K562 (cell line): ENCODE data around the gene FRK. TPM values are rescaled to one million over a fixed set of nuclear protein-coding genes. Genes with fewer than 3 reads are reported as not detected.

Experiments used
- ATAC-seq: fragments of 200-7000 bp; cut with Tn5 transposase; 3 replicates; pipeline ENCODE4 v1.9.1; 2020; ENCODE audit warnings: moderate library complexity
- BruUV-seq: library from RNA; stranded (reverse); fragments of 400-500 nt; replicated peaks from 2 replicates; lab custom pipeline; 2021; lab: Mats Ljungman, UMichigan
- CTCF ChIA-PET: fragments of 300-600 bp; formaldehyde crosslinking; extraction: SDS; loops from one replicate; lab custom pipeline; 2021; ENCODE audit warnings: low intra/inter-chr PET ratio; lab: Yijun Ruan, JAX
- POLR2A ChIA-PET: fragments of 300-600, 350-650 bp; sonication (Branson Sonifier 250); formaldehyde crosslinking; extraction: SDS; loops from one replicate; lab custom pipeline; 2021; ENCODE audit warnings: antibody characterized with exemption, inconsistent platforms; lab: Yijun Ruan, JAX
- DNase-seq, 4 experiments: peaks; one replicate each; pipeline versions ENCODE4 v3.0.0 to v3.0.0-alpha.2; 2011 to 2018; ENCODE audit warnings: low spot score in 3 of 4, mixed read lengths in 3 of 4; ENCODE audit errors: extremely low read depth in 1 of 4
- FAIRE-seq: peaks from 2 replicates; lab custom pipeline; 2011; peaks lifted over from hg19 to GRCh38; lab: Jason Lieb, UNC
- H2AFZ ChIP-seq: 2 replicates; pipeline ENCODE4 v1.6.0; 2011; ENCODE audit warnings: low read depth, low read length, control low read depth, inconsistent platforms
- H3K27ac ChIP-seq: fragments of 200-600 bp; 3 replicates; pipeline ENCODE4 v1.8.0; 2011; ENCODE audit warnings: low read depth, mild to moderate bottlenecking, control low read depth, inconsistent platforms, low read length, moderate library complexity, mixed read lengths; ENCODE audit errors: extremely low read depth
- H3K27me3 ChIP-seq, 2 experiments: fragments of 300-600 bp in 1 of 2; 2 replicates in 1 of 2; 3 replicates in 1 of 2; pipeline versions ENCODE4 v1.6.0 to v1.8.0; 2011; ENCODE audit warnings: inconsistent platforms in 2 of 2, low read length in 2 of 2, mild to moderate bottlenecking in 1 of 2, mixed read lengths in 1 of 2, moderate library complexity in 1 of 2; ENCODE audit not compliant: control insufficient read depth in 2 of 2, insufficient read depth in 2 of 2
- H3K36me3 ChIP-seq: fragments of 300-600 bp; 3 replicates; pipeline ENCODE4 v1.8.0; 2011; ENCODE audit warnings: mild to moderate bottlenecking, low read length, inconsistent platforms; ENCODE audit not compliant: control insufficient read depth, insufficient read depth
- H3K4me1 ChIP-seq, 2 experiments: fragments of 200-600 bp in 1 of 2; replicated peaks in 1 of 2; 2 replicates in 1 of 2; 3 replicates in 1 of 2; pipeline versions ENCODE4 v1.5.1 to v1.8.0; 2011; ENCODE audit warnings: inconsistent platforms in 2 of 2, low read length in 2 of 2, mild to moderate bottlenecking in 1 of 2, mixed read lengths in 1 of 2, moderate library complexity in 1 of 2; ENCODE audit not compliant: control insufficient read depth in 2 of 2, insufficient read depth in 2 of 2
- H3K4me2 ChIP-seq: 2 replicates; pipeline ENCODE4 v1.6.1; 2011; ENCODE audit warnings: low read length, control low read depth, inconsistent platforms, mixed read lengths; ENCODE audit not compliant: insufficient read depth
- H3K4me3 ChIP-seq: fragments of 200-600 bp; sonication (generic), shearing (Covaris generic); 2 replicates; pipeline ENCODE4 v1.5.1; 2016; ENCODE audit warnings: control low read depth, inconsistent platforms
- H3K79me2 ChIP-seq: fragments of 200-600 bp; 3 replicates; pipeline ENCODE4 v1.8.0; 2011; ENCODE audit warnings: low read length, inconsistent platforms; ENCODE audit not compliant: control insufficient read depth, insufficient read depth
- H3K9ac ChIP-seq, 2 experiments: 2 replicates each; pipeline versions ENCODE4 v1.6.0 to v1.6.1; 2011; ENCODE audit warnings: low read depth in 2 of 2, low read length in 2 of 2, control low read depth in 1 of 2, inconsistent platforms in 1 of 2, mild to moderate bottlenecking in 1 of 2, mixed read lengths in 1 of 2; ENCODE audit not compliant: insufficient read depth in 1 of 2
- H3K9me1 ChIP-seq: one replicate; pipeline ENCODE4 v1.6.0; 2011; ENCODE audit warnings: inconsistent platforms, mild to moderate bottlenecking, low read length, moderate library complexity; ENCODE audit not compliant: control insufficient read depth, insufficient read depth
- H3K9me3 ChIP-seq: replicated peaks from 2 replicates; pipeline ENCODE4 v1.5.1; 2011; ENCODE audit warnings: low read depth, low read length, inconsistent platforms; ENCODE audit not compliant: control insufficient read depth, insufficient read depth
- H4K20me1 ChIP-seq: replicated peaks from 2 replicates; pipeline ENCODE4 v1.6.1; 2011; ENCODE audit warnings: low read length, inconsistent platforms, mixed read lengths; ENCODE audit not compliant: control insufficient read depth, insufficient read depth
- NCOR1 ChIP-seq: fragments of 450-650 bp; IDR thresholded peaks from 2 replicates; pipeline ENCODE4 v1.6.1; 2016; ENCODE audit warnings: mild to moderate bottlenecking, moderate library complexity
- PRMT5 ChIP-seq: sonication (generic); formaldehyde crosslinking; IDR thresholded peaks from 2 replicates; pipeline ENCODE4 v1.5.0; 2020; ENCODE audit warnings: missing genetic modification reagents
- TBL1XR1 ChIP-seq, 2 experiments: IDR thresholded peaks; 2 replicates each; pipeline ENCODE4 v1.6.1; 2012; ENCODE audit warnings: improper control_type of control experiment in 2 of 2, low read length in 2 of 2, mild to moderate bottlenecking in 1 of 2
- ZNF436 ChIP-seq: fragments of 250-450, 450-650 bp; sonication (Bioruptor Pico); formaldehyde crosslinking; IDR thresholded peaks from 2 replicates; pipeline ENCODE4 v1.7.0; 2020; ENCODE audit warnings: mild to moderate bottlenecking
- ZNF696 ChIP-seq: fragments of 250-450 bp; sonication (Bioruptor Pico); conservative IDR thresholded peaks from 2 replicates; pipeline ENCODE4 v1.4.0; 2020; ENCODE audit warnings: mild to moderate bottlenecking, moderate library complexity
- WGBS: fragments of 100-300 bp; shearing (Covaris generic); methylation state at CpG from one replicate; pipeline ENCODE4 v1.1.6; 2016; ENCODE audit warnings: low coverage, mixed read lengths; ENCODE audit not compliant: insufficient coverage; ENCODE audit errors: missing lambda C conversion rate; 5-methylcytosine and 5-hydroxymethylcytosine counted together
- in situ Hi-C: fragments of 300-500 bp; cut with MboI; formaldehyde crosslinking; loops from 4 replicates; pipeline ENCODE4 v1.15.0; 2018; ENCODE audit warnings: inconsistent platforms, mixed read lengths
- intact Hi-C: fragments of 100-400 bp; cut with micrococcal nuclease; formaldehyde crosslinking; loops from 2 replicates; pipeline ENCODE4 v1.14.2; 2022
- polyA plus RNA-seq, 8 experiments: library from polyadenylated mRNA; depleted of rRNA in 4 of 8; stranded (reverse) in 5 of 8; unstranded in 3 of 8; fragments of >200 nt; fragmentation: Nextera tagmentation in 2 of 8; fragmentation: Illumina TruSeq in 1 of 8; extraction: Ambion mirVana in 2 of 8; extraction: Trizol in 1 of 8; gene quantifications; 2 replicates each; pipeline versions ENCODE4 v1.2.1 to v1.2.3, GENCODE V29; 2011 to 2014; ENCODE audit warnings: inconsistent platforms in 1 of 8, missing spikeins in 1 of 8
- total RNA-seq, 7 experiments: library from RNA; depleted of rRNA in 6 of 7; stranded (reverse); fragments of >200 nt in 6 of 7; fragmentation: Illumina TruSeq in 2 of 7; extraction: Trizol in 2 of 7; gene quantifications; 2 replicates each; pipeline versions ENCODE4 v1.2.1 to v1.2.3, GENCODE V29; 2011 to 2021; ENCODE audit warnings: low replicate concordance in 1 of 7
- TF ChIP-seq, protein P1 (sequence below): fragments of 250-450 bp; sonication (Bioruptor Pico); IDR thresholded peaks from 2 replicates; pipeline ENCODE4 v1.5.0; 2020; ENCODE audit warnings: mild to moderate bottlenecking, borderline replicate concordance
- TF ChIP-seq, protein P2 (sequence below): fragments of 450-650 bp; IDR thresholded peaks from 2 replicates; pipeline ENCODE4 v1.6.1; 2017; ENCODE audit warnings: mild to moderate bottlenecking, moderate library complexity
- TF ChIP-seq, protein P3 (sequence below): fragments of 450-650 bp; formaldehyde crosslinking; conservative IDR thresholded peaks from 2 replicates; pipeline ENCODE4 v1.4.0; 2022; ENCODE audit warnings: mild to moderate bottlenecking, missing genetic modification characterization
- TF ChIP-seq, protein P4 (sequence below): fragments of 250-450 bp; sonication (Bioruptor Pico); IDR thresholded peaks from 2 replicates; pipeline ENCODE4 v1.8.0; 2022; ENCODE audit warnings: inconsistent platforms, mild to moderate bottlenecking, moderate library complexity, borderline replicate concordance

FRK gene
- total and polyA plus RNA-seq, 9 of the 15 experiments (the other 6 are each of a cell fraction or from before 2014, with no cell fraction given): 0.01 to 0.29 (median 0.09) TPM

DNA sequence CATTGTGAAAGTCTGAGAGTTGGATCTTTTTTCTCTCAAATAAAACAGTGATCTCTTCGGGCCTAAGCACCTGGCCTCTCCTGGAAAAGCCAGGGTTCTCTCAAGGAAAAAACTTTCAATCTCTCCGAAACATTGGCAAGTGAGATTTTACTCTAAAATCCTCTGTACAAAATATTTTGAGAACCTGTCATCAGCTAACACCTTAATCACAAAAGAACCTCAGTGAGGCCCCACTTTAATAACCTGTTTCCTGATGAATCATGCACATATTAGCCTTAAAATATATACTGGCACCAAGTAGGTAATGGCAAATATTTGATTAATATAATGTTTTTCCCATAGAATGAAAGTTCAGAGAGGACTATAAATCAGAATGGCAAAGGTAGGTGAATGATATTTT lies 177.9 kb downstream of the FRK start:
- Histone ChIP-seq H3K4me1 (no peaks in the 10 kb centered on the region), H2AFZ (no peak overlapping the region), H3K36me3 (no peaks in the 10 kb centered on the region), H3K9me3 (no peaks in the 10 kb centered on the region), H3K79me2 (no peaks in the 10 kb centered on the region), H3K9me1 (no peaks in the 10 kb centered on the region), H3K27ac (no peak overlapping the region), H3K9ac (no peak overlapping the region), H3K4me3 (no peak overlapping the region), H4K20me1 (no peaks in the 10 kb centered on the region), H3K4me2 (no peak overlapping the region), H3K27me3 (no peaks in the 10 kb centered on the region)
- WGBS: 0% methylated on average over 2 of the region's 2 CpGs
- POLR2A ChIA-PET: no interaction called here
- DNase-seq: no peak
- BruUV-seq: no TSS peak
- no peak for FAIRE-seq
- in situ Hi-C loops (no loop called here), intact Hi-C loops (no loop called here)
- no peak for ATAC-seq
- CTCF ChIA-PET: no interaction called here
- TF ChIP-seq, protein P1, sequence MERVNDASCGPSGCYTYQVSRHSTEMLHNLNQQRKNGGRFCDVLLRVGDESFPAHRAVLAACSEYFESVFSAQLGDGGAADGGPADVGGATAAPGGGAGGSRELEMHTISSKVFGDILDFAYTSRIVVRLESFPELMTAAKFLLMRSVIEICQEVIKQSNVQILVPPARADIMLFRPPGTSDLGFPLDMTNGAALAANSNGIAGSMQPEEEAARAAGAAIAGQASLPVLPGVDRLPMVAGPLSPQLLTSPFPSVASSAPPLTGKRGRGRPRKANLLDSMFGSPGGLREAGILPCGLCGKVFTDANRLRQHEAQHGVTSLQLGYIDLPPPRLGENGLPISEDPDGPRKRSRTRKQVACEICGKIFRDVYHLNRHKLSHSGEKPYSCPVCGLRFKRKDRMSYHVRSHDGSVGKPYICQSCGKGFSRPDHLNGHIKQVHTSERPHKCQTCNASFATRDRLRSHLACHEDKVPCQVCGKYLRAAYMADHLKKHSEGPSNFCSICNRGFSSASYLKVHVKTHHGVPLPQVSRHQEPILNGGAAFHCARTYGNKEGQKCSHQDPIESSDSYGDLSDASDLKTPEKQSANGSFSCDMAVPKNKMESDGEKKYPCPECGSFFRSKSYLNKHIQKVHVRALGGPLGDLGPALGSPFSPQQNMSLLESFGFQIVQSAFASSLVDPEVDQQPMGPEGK (CRISPR knock-in tag): no peak
- TF ChIP-seq, protein P2, sequence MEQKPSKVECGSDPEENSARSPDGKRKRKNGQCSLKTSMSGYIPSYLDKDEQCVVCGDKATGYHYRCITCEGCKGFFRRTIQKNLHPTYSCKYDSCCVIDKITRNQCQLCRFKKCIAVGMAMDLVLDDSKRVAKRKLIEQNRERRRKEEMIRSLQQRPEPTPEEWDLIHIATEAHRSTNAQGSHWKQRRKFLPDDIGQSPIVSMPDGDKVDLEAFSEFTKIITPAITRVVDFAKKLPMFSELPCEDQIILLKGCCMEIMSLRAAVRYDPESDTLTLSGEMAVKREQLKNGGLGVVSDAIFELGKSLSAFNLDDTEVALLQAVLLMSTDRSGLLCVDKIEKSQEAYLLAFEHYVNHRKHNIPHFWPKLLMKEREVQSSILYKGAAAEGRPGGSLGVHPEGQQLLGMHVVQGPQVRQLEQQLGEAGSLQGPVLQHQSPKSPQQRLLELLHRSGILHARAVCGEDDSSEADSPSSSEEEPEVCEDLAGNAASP: no peak
- TF ChIP-seq ZNF436 (no peak), ZNF696 (CRISPR knock-in tag) (no peak), PRMT5 (CRISPR knock-in tag) (no peak), TBL1XR1 (IDR thresholded peaks at IDR 0.05; ENCODE audit: low read length in 2 of 2) (no peak), NCOR1 (no peak)
- TF ChIP-seq, protein P3, sequence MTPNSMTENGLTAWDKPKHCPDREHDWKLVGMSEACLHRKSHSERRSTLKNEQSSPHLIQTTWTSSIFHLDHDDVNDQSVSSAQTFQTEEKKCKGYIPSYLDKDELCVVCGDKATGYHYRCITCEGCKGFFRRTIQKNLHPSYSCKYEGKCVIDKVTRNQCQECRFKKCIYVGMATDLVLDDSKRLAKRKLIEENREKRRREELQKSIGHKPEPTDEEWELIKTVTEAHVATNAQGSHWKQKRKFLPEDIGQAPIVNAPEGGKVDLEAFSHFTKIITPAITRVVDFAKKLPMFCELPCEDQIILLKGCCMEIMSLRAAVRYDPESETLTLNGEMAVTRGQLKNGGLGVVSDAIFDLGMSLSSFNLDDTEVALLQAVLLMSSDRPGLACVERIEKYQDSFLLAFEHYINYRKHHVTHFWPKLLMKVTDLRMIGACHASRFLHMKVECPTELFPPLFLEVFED: no peak
- TF ChIP-seq, protein P4, sequence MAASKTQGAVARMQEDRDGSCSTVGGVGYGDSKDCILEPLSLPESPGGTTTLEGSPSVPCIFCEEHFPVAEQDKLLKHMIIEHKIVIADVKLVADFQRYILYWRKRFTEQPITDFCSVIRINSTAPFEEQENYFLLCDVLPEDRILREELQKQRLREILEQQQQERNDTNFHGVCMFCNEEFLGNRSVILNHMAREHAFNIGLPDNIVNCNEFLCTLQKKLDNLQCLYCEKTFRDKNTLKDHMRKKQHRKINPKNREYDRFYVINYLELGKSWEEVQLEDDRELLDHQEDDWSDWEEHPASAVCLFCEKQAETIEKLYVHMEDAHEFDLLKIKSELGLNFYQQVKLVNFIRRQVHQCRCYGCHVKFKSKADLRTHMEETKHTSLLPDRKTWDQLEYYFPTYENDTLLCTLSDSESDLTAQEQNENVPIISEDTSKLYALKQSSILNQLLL (CRISPR knock-in tag): no peak
